ENCODE data around the gene TIMM50. TPM values are rescaled to one million over a fixed set of nuclear protein-coding genes. Genes with fewer than 3 reads are reported as not detected.

TIMM50 gene
- total and polyA plus RNA-seq, 2 of the 13 experiments (the other 11 are each of a cell fraction or from before 2014, with no cell fraction given): 91.1 to 92.5 TPM

DNA sequence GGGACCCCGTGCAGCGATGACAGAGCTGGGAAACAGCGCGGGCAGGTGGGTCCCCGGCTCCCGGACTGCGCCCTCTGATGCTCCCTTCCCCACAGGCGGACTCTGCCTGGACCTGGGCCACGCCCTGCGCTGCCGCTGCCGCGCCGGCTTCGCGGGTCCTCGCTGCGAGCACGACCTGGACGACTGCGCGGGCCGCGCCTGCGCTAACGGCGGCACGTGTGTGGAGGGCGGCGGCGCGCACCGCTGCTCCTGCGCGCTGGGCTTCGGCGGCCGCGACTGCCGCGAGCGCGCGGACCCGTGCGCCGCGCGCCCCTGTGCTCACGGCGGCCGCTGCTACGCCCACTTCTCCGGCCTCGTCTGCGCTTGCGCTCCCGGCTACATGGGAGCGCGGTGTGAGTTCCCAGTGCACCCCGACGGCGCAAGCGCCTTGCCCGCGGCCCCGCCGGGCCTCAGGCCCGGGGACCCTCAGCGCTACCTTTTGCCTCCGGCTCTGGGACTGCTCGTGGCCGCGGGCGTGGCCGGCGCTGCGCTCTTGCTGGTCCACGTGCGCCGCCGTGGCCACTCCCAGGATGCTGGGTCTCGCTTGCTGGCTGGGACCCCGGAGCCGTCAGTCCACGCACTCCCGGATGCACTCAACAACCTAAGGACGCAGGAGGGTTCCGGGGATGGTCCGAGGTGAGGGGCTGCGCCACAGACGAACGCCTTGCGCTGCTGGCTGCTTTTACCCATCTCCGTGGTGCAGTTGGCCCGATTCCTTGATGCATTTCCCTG lies 26.5 kb downstream of the TIMM50 start (continued):
- TF ChIP-seq HNF4G (IDR thresholded peaks at IDR 0.05; ENCODE audit: borderline replicate concordance, low read depth, low read length): no peak
- TF ChIP-seq HNF4G (CRISPR knock-in tag; IDR thresholded peaks at IDR 0.05; ENCODE audit: borderline replicate concordance, low read depth): no peak
- TF ChIP-seq SOX5 (CRISPR knock-in tag; IDR thresholded peaks at IDR 0.05; ENCODE audit: borderline replicate concordance): peak; percentile 17; the same call in 1 of the 2 replicates
- no peak for TF ChIP-seq MBNL3 (CRISPR knock-in tag; conservative IDR thresholded peaks at IDR 0.05)
- no peak for TF ChIP-seq CHD2 (IDR thresholded peaks at IDR 0.05; ENCODE audit: low read depth, low read length)
- peak; percentile 89 for TF ChIP-seq ZNF234 (CRISPR knock-in tag; conservative IDR thresholded peaks at IDR 0.05)
- peak; percentile 62; the same call in 1 of the 2 replicates for TF ChIP-seq KDM2A (CRISPR knock-in tag; IDR thresholded peaks at IDR 0.05; ENCODE audit: borderline replicate concordance, low read depth)
- TF ChIP-seq ZNF263 (CRISPR knock-in tag; IDR thresholded peaks at IDR 0.05): peak; percentile 85
- TF ChIP-seq FOXP1 (IDR thresholded peaks at IDR 0.05): no peak
- TF ChIP-seq FOXP1 (CRISPR knock-in tag; IDR thresholded peaks at IDR 0.05): no peak
- no peak for TF ChIP-seq CBX5 (CRISPR knock-in tag; IDR thresholded peaks at IDR 0.05; ENCODE audit: borderline replicate concordance)
- no peak for TF ChIP-seq ZBTB1 (CRISPR knock-in tag; IDR thresholded peaks at IDR 0.05; ENCODE audit: borderline replicate concordance)
- no peak for TF ChIP-seq CAMTA2 (CRISPR knock-in tag; IDR thresholded peaks at IDR 0.05; ENCODE audit: borderline replicate concordance)
- no peak for TF ChIP-seq ZNF850 (CRISPR knock-in tag; conservative IDR thresholded peaks at IDR 0.05)
- peak; percentile 99 for TF ChIP-seq ZNF777 (CRISPR knock-in tag; IDR thresholded peaks at IDR 0.05)
- TF ChIP-seq ZNF558 (CRISPR knock-in tag; IDR thresholded peaks at IDR 0.05; ENCODE audit: borderline replicate concordance): peak; percentile 97; the same call in 1 of the 2 replicates
- TF ChIP-seq ARHGAP35 (CRISPR knock-in tag; IDR thresholded peaks at IDR 0.05; ENCODE audit: borderline replicate concordance): 0 out of 2 replicates have a peak, but pooled peaks have one; percentile 48
- TF ChIP-seq PAF1 (CRISPR knock-in tag; IDR thresholded peaks at IDR 0.05): no peak
- no peak for TF ChIP-seq ZFP36 (IDR thresholded peaks at IDR 0.05; ENCODE audit: borderline replicate concordance, low read depth, low read length, partially characterized antibody)
- TF ChIP-seq MBD4 (IDR thresholded peaks at IDR 0.05; ENCODE audit: borderline replicate concordance, low read length): no peak
- TF ChIP-seq, protein P1, sequence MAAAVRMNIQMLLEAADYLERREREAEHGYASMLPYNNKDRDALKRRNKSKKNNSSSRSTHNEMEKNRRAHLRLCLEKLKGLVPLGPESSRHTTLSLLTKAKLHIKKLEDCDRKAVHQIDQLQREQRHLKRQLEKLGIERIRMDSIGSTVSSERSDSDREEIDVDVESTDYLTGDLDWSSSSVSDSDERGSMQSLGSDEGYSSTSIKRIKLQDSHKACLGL (CRISPR knock-in tag; IDR thresholded peaks at IDR 0.05): peak; percentile 93; the same call in 1 of the 2 replicates
- TF ChIP-seq SMYD3 (CRISPR knock-in tag; IDR thresholded peaks at IDR 0.05): 0 out of 2 replicates have a peak, but pooled peaks have one; percentile 62
- peak; percentile 95 for TF ChIP-seq ZNF451 (CRISPR knock-in tag; IDR thresholded peaks at IDR 0.05)
- TF ChIP-seq, protein P2, sequence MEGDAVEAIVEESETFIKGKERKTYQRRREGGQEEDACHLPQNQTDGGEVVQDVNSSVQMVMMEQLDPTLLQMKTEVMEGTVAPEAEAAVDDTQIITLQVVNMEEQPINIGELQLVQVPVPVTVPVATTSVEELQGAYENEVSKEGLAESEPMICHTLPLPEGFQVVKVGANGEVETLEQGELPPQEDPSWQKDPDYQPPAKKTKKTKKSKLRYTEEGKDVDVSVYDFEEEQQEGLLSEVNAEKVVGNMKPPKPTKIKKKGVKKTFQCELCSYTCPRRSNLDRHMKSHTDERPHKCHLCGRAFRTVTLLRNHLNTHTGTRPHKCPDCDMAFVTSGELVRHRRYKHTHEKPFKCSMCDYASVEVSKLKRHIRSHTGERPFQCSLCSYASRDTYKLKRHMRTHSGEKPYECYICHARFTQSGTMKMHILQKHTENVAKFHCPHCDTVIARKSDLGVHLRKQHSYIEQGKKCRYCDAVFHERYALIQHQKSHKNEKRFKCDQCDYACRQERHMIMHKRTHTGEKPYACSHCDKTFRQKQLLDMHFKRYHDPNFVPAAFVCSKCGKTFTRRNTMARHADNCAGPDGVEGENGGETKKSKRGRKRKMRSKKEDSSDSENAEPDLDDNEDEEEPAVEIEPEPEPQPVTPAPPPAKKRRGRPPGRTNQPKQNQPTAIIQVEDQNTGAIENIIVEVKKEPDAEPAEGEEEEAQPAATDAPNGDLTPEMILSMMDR (CRISPR knock-in tag; IDR thresholded peaks at IDR 0.05): no peak; the same call in 1 of the 2 replicates
- TF ChIP-seq MIXL1 (CRISPR knock-in tag; IDR thresholded peaks at IDR 0.05): no peak
- peak; percentile 89 for TF ChIP-seq FOXM1 (CRISPR knock-in tag; IDR thresholded peaks at IDR 0.05)
- TF ChIP-seq, protein P3, sequence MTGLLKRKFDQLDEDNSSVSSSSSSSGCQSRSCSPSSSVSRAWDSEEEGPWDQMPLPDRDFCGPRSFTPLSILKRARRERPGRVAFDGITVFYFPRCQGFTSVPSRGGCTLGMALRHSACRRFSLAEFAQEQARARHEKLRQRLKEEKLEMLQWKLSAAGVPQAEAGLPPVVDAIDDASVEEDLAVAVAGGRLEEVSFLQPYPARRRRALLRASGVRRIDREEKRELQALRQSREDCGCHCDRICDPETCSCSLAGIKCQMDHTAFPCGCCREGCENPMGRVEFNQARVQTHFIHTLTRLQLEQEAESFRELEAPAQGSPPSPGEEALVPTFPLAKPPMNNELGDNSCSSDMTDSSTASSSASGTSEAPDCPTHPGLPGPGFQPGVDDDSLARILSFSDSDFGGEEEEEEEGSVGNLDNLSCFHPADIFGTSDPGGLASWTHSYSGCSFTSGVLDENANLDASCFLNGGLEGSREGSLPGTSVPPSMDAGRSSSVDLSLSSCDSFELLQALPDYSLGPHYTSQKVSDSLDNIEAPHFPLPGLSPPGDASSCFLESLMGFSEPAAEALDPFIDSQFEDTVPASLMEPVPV (CRISPR knock-in tag; IDR thresholded peaks at IDR 0.05): peak; percentile 91; the same call in 1 of the 2 replicates
- TF ChIP-seq, protein P4, sequence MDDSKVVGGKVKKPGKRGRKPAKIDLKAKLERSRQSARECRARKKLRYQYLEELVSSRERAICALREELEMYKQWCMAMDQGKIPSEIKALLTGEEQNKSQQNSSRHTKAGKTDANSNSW (CRISPR knock-in tag; IDR thresholded peaks at IDR 0.05; ENCODE audit: borderline replicate concordance): peak; percentile 93; the same call in 1 of the 2 replicates
- TF ChIP-seq CENPX (CRISPR knock-in tag; IDR thresholded peaks at IDR 0.05): no peak

All from HepG2 (cell line).